IMR-90 (cell line): Measurements from ENCODE around the gene OPCML. TPM values are rescaled to one million over a fixed set of nuclear protein-coding genes. Genes with fewer than 3 reads are reported as not detected.

Source experiments
- ATAC-seq: fragments of 200-7000 bp; cut with Tn5 transposase; 2 replicates; pipeline ENCODE4 v1.9.1; 2020; ENCODE audit warnings: low read depth, mild to moderate bottlenecking, moderate library complexity
- BruUV-seq: library from RNA; stranded (reverse); fragments of 400-500 nt; replicated peaks from 2 replicates; lab custom pipeline; 2021; lab: Mats Ljungman, UMichigan
- CTCF ChIA-PET: fragments of 300-600 bp; formaldehyde crosslinking; extraction: SDS; loops from one replicate; lab custom pipeline; 2021; ENCODE audit warnings: antibody characterized with exemption; lab: Yijun Ruan, JAX
- POLR2A ChIA-PET: fragments of 300-600 bp; sonication (Branson Sonifier 250); formaldehyde crosslinking; loops from one replicate; lab custom pipeline; 2022; ENCODE audit warnings: antibody characterized with exemption; ENCODE audit not compliant: unreplicated experiment; lab: Charles Lee
- DNase-seq: peaks from one replicate; pipeline ENCODE4 v3.0.0; 2013
- H2AFZ ChIP-seq: replicated peaks from 2 replicates; pipeline ENCODE3; 2013; ENCODE audit warnings: low read length, mild to moderate bottlenecking; ENCODE audit not compliant: poor library complexity
- H2AK5ac ChIP-seq: 2 replicates; pipeline ENCODE4 v1.6.1; 2013; ENCODE audit warnings: low read depth, low read length, inconsistent platforms
- H2AK9ac ChIP-seq: replicated peaks from 2 replicates; pipeline ENCODE3; 2013; ENCODE audit warnings: mild to moderate bottlenecking, low read depth, low read length, moderate library complexity; ENCODE audit not compliant: poor library complexity
- H2BK120ac ChIP-seq: 2 replicates; pipeline ENCODE4 v1.6.1; 2013; ENCODE audit warnings: low read depth, low read length, inconsistent platforms
- H2BK15ac ChIP-seq: 3 replicates; pipeline ENCODE4 v1.6.1; 2013; ENCODE audit warnings: low read depth, low read length, inconsistent platforms
- H2BK20ac ChIP-seq: 2 replicates; pipeline ENCODE4 v1.6.1; 2013; ENCODE audit warnings: low read depth, mild to moderate bottlenecking, inconsistent platforms, low read length, moderate library complexity
- H2BK5ac ChIP-seq: 2 replicates; pipeline ENCODE4 v1.6.1; 2013; ENCODE audit warnings: mild to moderate bottlenecking, low read depth, low read length, inconsistent platforms; ENCODE audit not compliant: poor library complexity, severe bottlenecking
- H3K14ac ChIP-seq: replicated peaks from 2 replicates; pipeline ENCODE4 v1.6.1; 2013; ENCODE audit warnings: low read depth, low read length, inconsistent platforms
- H3K18ac ChIP-seq: 2 replicates; pipeline ENCODE4 v1.6.1; 2013; ENCODE audit warnings: low read depth, low read length, control low read depth
- H3K23ac ChIP-seq: 2 replicates; pipeline ENCODE4 v1.6.1; 2013; ENCODE audit warnings: low read depth, low read length, inconsistent platforms
- H3K27ac ChIP-seq: 2 replicates; pipeline ENCODE4 v1.5.1; 2013; ENCODE audit warnings: mild to moderate bottlenecking, control low read depth, low read length; ENCODE audit not compliant: insufficient read depth
- H3K27me3 ChIP-seq: 2 replicates; pipeline ENCODE4 v1.6.1; 2013; ENCODE audit warnings: low read length; ENCODE audit not compliant: control insufficient read depth, insufficient read depth
- H3K36me3 ChIP-seq: 2 replicates; pipeline ENCODE4 v1.6.1; 2013; ENCODE audit warnings: low read length, mixed read lengths; ENCODE audit not compliant: control insufficient read depth, insufficient read depth
- H3K4ac ChIP-seq: 2 replicates; pipeline ENCODE4 v1.6.1; 2013; ENCODE audit warnings: low read depth, low read length, inconsistent platforms
- H3K4me1 ChIP-seq: 2 replicates; pipeline ENCODE4 v1.6.1; 2013; ENCODE audit warnings: low read length, mixed read lengths; ENCODE audit not compliant: control insufficient read depth, insufficient read depth
- H3K4me2 ChIP-seq: 2 replicates; pipeline ENCODE4 v1.6.1; 2013; ENCODE audit warnings: low read depth, mild to moderate bottlenecking, control low read depth, low read length, moderate library complexity
- H3K4me3 ChIP-seq: 2 replicates; pipeline ENCODE4 v1.5.1; 2013; ENCODE audit warnings: low read depth, mild to moderate bottlenecking, control low read depth, low read length, moderate library complexity; ENCODE audit not compliant: insufficient read depth
- H3K56ac ChIP-seq: 2 replicates; pipeline ENCODE4 v1.6.1; 2013; ENCODE audit warnings: low read length, inconsistent platforms; ENCODE audit not compliant: insufficient read depth; ENCODE audit errors: extremely low read depth
- H3K79me1 ChIP-seq, 2 experiments: 2 replicates each; pipeline ENCODE4 v1.6.1; 2013; ENCODE audit warnings: low read length in 2 of 2, inconsistent platforms in 1 of 2, low read depth in 1 of 2
- H3K9ac ChIP-seq: 2 replicates; pipeline ENCODE4 v1.6.1; 2013; ENCODE audit warnings: low read depth, low read length, control low read depth
- H3K9me1 ChIP-seq: 2 replicates; pipeline ENCODE4 v1.6.1; 2013; ENCODE audit warnings: low read length, inconsistent platforms; ENCODE audit not compliant: insufficient read depth
- H3K9me3 ChIP-seq: 2 replicates; pipeline ENCODE4 v1.6.1; 2013; ENCODE audit warnings: low read length; ENCODE audit not compliant: control insufficient read depth, insufficient read depth
- H4K20me1 ChIP-seq: 2 replicates; pipeline ENCODE4 v1.6.1; 2013; ENCODE audit warnings: low read length, inconsistent platforms; ENCODE audit not compliant: insufficient read depth
- H4K5ac ChIP-seq: 2 replicates; pipeline ENCODE4 v1.6.1; 2013; ENCODE audit warnings: mild to moderate bottlenecking, low read depth, low read length, control low read depth
- H4K8ac ChIP-seq, 2 experiments: 2 replicates each; pipeline ENCODE4 v1.6.1; 2013; ENCODE audit warnings: low read depth in 2 of 2, low read length in 2 of 2, control low read depth in 1 of 2, inconsistent platforms in 1 of 2
- H4K91ac ChIP-seq: 2 replicates; pipeline ENCODE4 v1.6.1; 2013; ENCODE audit warnings: low read depth, low read length, inconsistent platforms; ENCODE audit not compliant: insufficient read depth
- BHLHE40 ChIP-seq: fragments of 150-350 bp; IDR thresholded peaks from 2 replicates; pipeline ENCODE4 v1.6.1; 2016; ENCODE audit warnings: mild to moderate bottlenecking, low read depth, low read length
- CEBPB ChIP-seq: IDR thresholded peaks from 2 replicates; pipeline ENCODE4 v1.6.1; 2012; ENCODE audit warnings: low read depth, low read length, improper control_type of control experiment
- CHD1 ChIP-seq: IDR thresholded peaks from 2 replicates; pipeline ENCODE4 v1.6.1; 2012; ENCODE audit warnings: low read depth, low read length, improper control_type of control experiment
- FOS ChIP-seq: fragments of 150-350 bp; IDR thresholded peaks from 2 replicates; pipeline ENCODE4 v1.6.1; 2016; ENCODE audit warnings: low read depth, low read length
- MAFK ChIP-seq: IDR thresholded peaks from 2 replicates; pipeline ENCODE4 v1.6.1; 2012; ENCODE audit warnings: low read depth, low read length, improper control_type of control experiment
- MAZ ChIP-seq: IDR thresholded peaks from 2 replicates; pipeline ENCODE4 v1.6.1; 2012; ENCODE audit warnings: low read depth, mild to moderate bottlenecking, low read length, improper control_type of control experiment, moderate library complexity, borderline replicate concordance
- MXI1 ChIP-seq: IDR thresholded peaks from 2 replicates; pipeline ENCODE4 v1.6.1; 2012; ENCODE audit warnings: low read depth, mild to moderate bottlenecking, low read length, moderate library complexity, borderline replicate concordance
- NFE2L2 ChIP-seq: fragments of 150-350 bp; IDR thresholded peaks from 2 replicates; pipeline ENCODE4 v1.6.1; 2016; ENCODE audit warnings: low read depth, mild to moderate bottlenecking, low read length
- POLR2A ChIP-seq: IDR thresholded peaks from 2 replicates; pipeline ENCODE4 v1.6.1; 2012; ENCODE audit warnings: mild to moderate bottlenecking, low read depth, low read length
- RAD21 ChIP-seq: IDR thresholded peaks from 2 replicates; pipeline ENCODE4 v1.6.1; 2012; ENCODE audit warnings: low read length, improper control_type of control experiment
- RCOR1 ChIP-seq: IDR thresholded peaks from 2 replicates; pipeline ENCODE4 v1.6.1; 2012; ENCODE audit warnings: mild to moderate bottlenecking, low read length, improper control_type of control experiment; ENCODE audit not compliant: insufficient replicate concordance
- RFX5 ChIP-seq: IDR thresholded peaks from 2 replicates; pipeline ENCODE4 v1.8.0; 2012; ENCODE audit warnings: low read depth, mild to moderate bottlenecking, low read length, moderate library complexity
- SMC3 ChIP-seq: fragments of 150-350 bp; IDR thresholded peaks from 2 replicates; pipeline ENCODE4 v1.6.1; 2016; ENCODE audit warnings: low read depth, mild to moderate bottlenecking, antibody characterized with exemption, low read length, moderate library complexity
- USF2 ChIP-seq: fragments of 150-350 bp; IDR thresholded peaks from 2 replicates; pipeline ENCODE4 v1.6.1; 2017; ENCODE audit warnings: mild to moderate bottlenecking, antibody characterized with exemption, low read length, low read depth
- WGBS, 2 experiments: methylation state at CpG; one replicate each; pipeline versions ENCODE4 v1.1.5 to v1.1.7; 2013; ENCODE audit warnings: missing lambda C conversion rate in 2 of 2; ENCODE audit not compliant: insufficient read length in 1 of 2; ENCODE audit errors: extremely low coverage in 2 of 2; 5-methylcytosine and 5-hydroxymethylcytosine counted together
- dilution Hi-C: fragments of 300-500 bp; cut with HindIII; formaldehyde crosslinking; loops from one replicate; pipeline ENCODE4 v1.14.3; 2018; ENCODE audit warnings: low sequenced_read_pairs; ENCODE audit not compliant: unreplicated experiment
- in situ Hi-C: fragments of 300-500 bp; cut with MboI; formaldehyde crosslinking; loops from 3 replicates; pipeline ENCODE4 v1.14.3; 2019; ENCODE audit warnings: low sequenced_read_pairs, inconsistent platforms, mixed read lengths
- intact Hi-C: fragments of 100-400 bp; cut with micrococcal nuclease; formaldehyde crosslinking; loops from 2 replicates; pipeline ENCODE4 v1.10.0; 2022
- polyA plus RNA-seq, 3 experiments: library from polyadenylated mRNA; depleted of rRNA; stranded (reverse); fragments of >200 nt; gene quantifications; 2 replicates each; pipeline ENCODE4 v1.2.3, GENCODE V29; 2012; ENCODE audit warnings: low replicate concordance in 1 of 3
- total RNA-seq: library from RNA; depleted of rRNA; stranded (reverse); fragments of >200 nt; gene quantifications from 2 replicates; pipeline ENCODE4 v1.2.3, GENCODE V29; 2012
- TF ChIP-seq, protein P1 (sequence below): conservative IDR thresholded peaks from 2 replicates; pipeline ENCODE4 v1.5.1; 2012; ENCODE audit warnings: mild to moderate bottlenecking, low read depth, low read length, improper control_type of control experiment

The OPCML gene
- total and polyA plus RNA-seq, 2 of the 4 experiments (the other 2 are of a cell fraction) = under 0.01 to 2.6 TPM

DNA sequence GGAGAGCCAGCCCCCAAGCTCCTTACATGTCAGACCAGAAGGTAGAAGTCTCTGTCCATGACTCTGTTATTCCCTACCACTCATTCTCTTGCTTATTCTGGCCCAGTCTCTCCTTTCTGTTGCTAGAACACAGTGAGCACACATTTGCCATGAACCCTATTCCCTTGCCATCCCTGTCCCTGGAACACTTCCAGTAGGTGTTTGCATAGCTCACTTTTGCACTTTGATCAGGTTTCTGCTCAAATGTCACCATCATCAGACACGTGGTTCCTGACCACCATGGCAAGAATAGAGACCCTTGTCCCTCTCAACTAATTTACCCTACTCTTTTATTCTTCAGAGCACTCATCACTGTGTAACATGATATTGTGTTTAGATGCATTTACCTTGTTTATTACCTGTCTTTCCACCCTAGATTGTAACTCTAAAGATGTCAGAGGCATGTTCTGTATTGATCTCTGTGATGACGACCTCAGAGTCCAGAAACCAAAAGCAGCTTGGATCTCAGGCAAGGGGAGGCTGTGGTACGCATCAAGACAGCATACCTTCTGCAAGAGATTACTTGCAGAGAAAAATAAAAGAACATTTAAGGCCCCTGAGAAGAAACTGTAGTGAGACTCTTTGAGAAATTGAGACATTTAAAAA, 606.4 kb downstream of the OPCML start:
- Histone ChIP-seq H4K8ac (no peak overlapping the region), H3K4me1 (no peaks in the 10 kb centered on the region), H3K27me3 (no peaks in the 10 kb centered on the region), H4K20me1 (no peaks in the 10 kb centered on the region), H3K4ac (no peak overlapping the region), H3K14ac (no peak overlapping the region), H2BK120ac (no peak overlapping the region), H3K18ac (no peak overlapping the region), H3K79me1 (no peaks in the 10 kb centered on the region), H3K9me1 (no peaks in the 10 kb centered on the region), H2AK5ac (no peak overlapping the region), H2BK20ac (no peak overlapping the region), H3K27ac (no peak overlapping the region), H3K9ac (no peak overlapping the region), H4K5ac (no peak overlapping the region), H3K56ac (no peak overlapping the region), H3K36me3 (no peaks in the 10 kb centered on the region), H3K4me3 (no peak overlapping the region), H3K4me2 (no peak overlapping the region), H2BK5ac (no peak overlapping the region), H2AK9ac (no peak overlapping the region), H3K9me3 (no peaks in the 10 kb centered on the region), H3K23ac (no peak overlapping the region), H2AFZ (no peak overlapping the region), H2BK15ac (no peak overlapping the region), H4K91ac (no peak overlapping the region)
- POLR2A ChIA-PET = no interaction called here
- 100% methylated on average over 1 of the region's 3 CpGs; no CpG with 5 or more reads in 1 of the 2 experiments for WGBS, 2 experiments
- dilution Hi-C loops = no loop called here
- in situ Hi-C loops = no loop called here
- BruUV-seq = no TSS peak
- DNase-seq (no peak), ATAC-seq (no peak)
- TF ChIP-seq RCOR1 (no peak), RFX5 (no peak), MXI1 (no peak), BHLHE40 (no peak), MAFK (no peak), CHD1 (no peak), POLR2A (no peak), MAZ (no peak), USF2 (no peak), RAD21 (no peak), CEBPB (no peak), SMC3 (no peak), NFE2L2 (no peak), FOS (no peak)
- TF ChIP-seq, protein P1, sequence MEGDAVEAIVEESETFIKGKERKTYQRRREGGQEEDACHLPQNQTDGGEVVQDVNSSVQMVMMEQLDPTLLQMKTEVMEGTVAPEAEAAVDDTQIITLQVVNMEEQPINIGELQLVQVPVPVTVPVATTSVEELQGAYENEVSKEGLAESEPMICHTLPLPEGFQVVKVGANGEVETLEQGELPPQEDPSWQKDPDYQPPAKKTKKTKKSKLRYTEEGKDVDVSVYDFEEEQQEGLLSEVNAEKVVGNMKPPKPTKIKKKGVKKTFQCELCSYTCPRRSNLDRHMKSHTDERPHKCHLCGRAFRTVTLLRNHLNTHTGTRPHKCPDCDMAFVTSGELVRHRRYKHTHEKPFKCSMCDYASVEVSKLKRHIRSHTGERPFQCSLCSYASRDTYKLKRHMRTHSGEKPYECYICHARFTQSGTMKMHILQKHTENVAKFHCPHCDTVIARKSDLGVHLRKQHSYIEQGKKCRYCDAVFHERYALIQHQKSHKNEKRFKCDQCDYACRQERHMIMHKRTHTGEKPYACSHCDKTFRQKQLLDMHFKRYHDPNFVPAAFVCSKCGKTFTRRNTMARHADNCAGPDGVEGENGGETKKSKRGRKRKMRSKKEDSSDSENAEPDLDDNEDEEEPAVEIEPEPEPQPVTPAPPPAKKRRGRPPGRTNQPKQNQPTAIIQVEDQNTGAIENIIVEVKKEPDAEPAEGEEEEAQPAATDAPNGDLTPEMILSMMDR = no peak
- intact Hi-C loops = no loop called here
- CTCF ChIA-PET = interaction anchor here (1.7 kb wide), 1 partner anchor 16 kb away, joined by 4 read pairs; no protein-coding TSS in a partner anchor
